GM12878 (cell line): ENCODE results near the gene CFAP61.

Source experiments
- CHD2 ChIP-seq: IDR thresholded peaks from 2 replicates; pipeline ENCODE4 v1.6.1; 2011; ENCODE audit warnings: low read depth, low read length, improper control_type of control experiment, borderline replicate concordance
- CTCF ChIP-seq, 3 experiments: IDR thresholded peaks in 2 of 3; conservative IDR thresholded peaks in 1 of 3; 2 replicates each; pipeline ENCODE4 v1.5.1; 2011; ENCODE audit warnings: low read depth in 3 of 3, low read length in 3 of 3, mild to moderate bottlenecking in 3 of 3, control low read depth in 2 of 3, moderate library complexity in 2 of 3, inconsistent platforms in 1 of 3, mixed read lengths in 1 of 3; ENCODE audit not compliant: control insufficient read depth in 2 of 3, insufficient read depth in 1 of 3; ENCODE audit errors: extremely low read depth in 1 of 3
- FOXK2 ChIP-seq: fragments of 450-650 bp; IDR thresholded peaks from 2 replicates; pipeline ENCODE4 v1.6.1; 2017; ENCODE audit warnings: mild to moderate bottlenecking, moderate library complexity
- MAX ChIP-seq: IDR thresholded peaks from 2 replicates; pipeline ENCODE4 v1.6.1; 2012; ENCODE audit warnings: low read depth, low read length, improper control_type of control experiment
- MYC ChIP-seq: IDR thresholded peaks from 2 replicates; pipeline ENCODE4 v1.6.1; 2011; ENCODE audit warnings: mild to moderate bottlenecking, low read length, moderate library complexity, inconsistent platforms; ENCODE audit not compliant: insufficient read depth, insufficient replicate concordance, insufficient read length, severe bottlenecking
- NFXL1 ChIP-seq: fragments of 450-650 bp; IDR thresholded peaks from 2 replicates; pipeline ENCODE4 v1.6.1; 2017; ENCODE audit warnings: antibody characterized with exemption, mild to moderate bottlenecking, borderline replicate concordance
- RAD21 ChIP-seq: IDR thresholded peaks from 2 replicates; pipeline ENCODE4 v1.6.1; 2011; ENCODE audit warnings: mild to moderate bottlenecking, low read depth, low read length, moderate library complexity; ENCODE audit not compliant: insufficient read depth
- REST ChIP-seq: IDR thresholded peaks from 2 replicates; pipeline ENCODE4 v1.6.1; 2012; ENCODE audit warnings: mild to moderate bottlenecking, low read depth, low read length
- SIN3A ChIP-seq: IDR thresholded peaks from 2 replicates; pipeline ENCODE4 v1.6.1; 2012; ENCODE audit warnings: low read depth, low read length, improper control_type of control experiment
- SMC3 ChIP-seq: IDR thresholded peaks from 2 replicates; pipeline ENCODE4 v1.6.1; 2011; ENCODE audit warnings: low read length, improper control_type of control experiment, borderline replicate concordance
- TAF1 ChIP-seq: IDR thresholded peaks from 2 replicates; pipeline ENCODE4 v1.6.1; 2011; ENCODE audit warnings: mild to moderate bottlenecking, low read depth, low read length, borderline replicate concordance
- TCF12 ChIP-seq: IDR thresholded peaks from 2 replicates; pipeline ENCODE4 v1.6.1; 2011; ENCODE audit warnings: low read depth, mild to moderate bottlenecking, low read length
- YBX1 ChIP-seq: fragments of 450-650 bp; IDR thresholded peaks from 2 replicates; pipeline ENCODE4 v1.6.1; 2016; ENCODE audit warnings: antibody characterized with exemption
- ZNF274 ChIP-seq: IDR thresholded peaks from one replicate; pipeline ENCODE4 v1.8.0; 2011; ENCODE audit not compliant: insufficient read length, insufficient read depth

- TF ChIP-seq REST (no peak), CHD2 (no peak), TAF1 (no peak), FOXK2 (no peak), YBX1 (no peak), ZNF274 (no peak), NFXL1 (no peak), SMC3 (no peak), TCF12 (no peak), MYC (no peak), CTCF (IDR thresholded peaks at IDR 0.05 in 2 of 3, conservative IDR thresholded peaks at IDR 0.05 in 1 of 3; ENCODE audit: control insufficient read depth in 2 of 3, extremely low read depth in 1 of 3, insufficient read depth in 1 of 3, low read depth in 3 of 3, low read length in 3 of 3) (no peak), RAD21 (no peak), MAX (no peak), SIN3A (no peak)
Measured at GRCh38 chr20:20276811-20277530, 224.6 kb downstream of the CFAP61 start.
